Measurements from ENCODE around the gene DNAJB6. TPM values are rescaled to one million over a fixed set of nuclear protein-coding genes. Genes with fewer than 3 reads are reported as not detected.

Gene DNAJB6
- total RNA-seq, 2 donors from 2014 or later = 116 to 154 TPM

DNA sequence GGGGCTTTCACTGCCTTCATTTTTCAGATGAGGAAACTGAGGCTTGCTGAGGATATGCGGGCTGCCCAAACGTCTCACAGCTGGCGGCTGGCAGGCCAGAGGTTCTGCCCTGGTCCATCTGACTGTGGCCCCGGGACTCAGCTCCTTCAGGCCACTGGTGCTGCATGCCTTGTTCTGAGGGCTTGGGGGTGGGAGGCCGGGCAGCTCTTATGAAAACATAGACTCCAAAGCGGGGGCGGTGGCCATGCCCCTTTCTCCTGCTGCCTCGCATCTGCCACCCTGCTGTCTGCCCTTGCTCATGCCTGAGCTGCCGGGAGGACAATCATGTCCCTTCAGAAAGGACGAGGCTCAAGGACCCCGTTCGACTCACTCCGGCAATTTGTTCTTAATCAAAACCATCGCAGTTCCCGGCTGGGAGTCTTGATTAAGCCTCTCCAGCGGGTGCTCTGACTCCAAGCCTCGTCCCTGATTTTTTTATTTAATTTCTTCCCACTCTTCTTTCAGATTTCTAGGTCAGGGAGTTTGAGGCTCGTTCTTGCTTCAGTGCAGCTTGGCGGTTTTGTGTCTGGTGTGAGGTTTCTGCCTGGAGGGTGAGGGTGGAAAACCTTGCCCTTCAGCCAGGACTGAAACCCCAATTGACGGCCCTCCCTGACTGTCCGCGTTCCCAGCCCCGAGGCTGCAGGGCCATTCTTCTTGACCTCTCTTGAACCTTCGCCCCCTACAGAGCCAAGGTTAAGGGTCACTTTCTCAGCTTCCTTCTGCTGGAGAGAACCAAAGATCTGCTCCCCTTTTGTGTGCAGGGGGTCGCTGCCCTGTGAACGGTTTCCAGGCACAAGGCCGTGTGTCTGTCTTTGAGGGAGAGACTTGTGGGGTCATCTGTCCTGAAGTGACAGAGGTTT lies 120.8 kb downstream of the DNAJB6 start:
- no peaks in the 10 kb centered on the region for H3K9me3 ChIP-seq
- ATAC-seq (ENCODE audit: insufficient number of reproducible peaks, low FRiP score, low read depth) = no peak
- H3K4me1 ChIP-seq (ENCODE audit: control insufficient read depth in 1 of 2, low read depth in 2 of 2) = no peaks in the 10 kb centered on the region
- H3K27ac ChIP-seq = no peak overlapping the region
- H3K4me3 ChIP-seq = no peak overlapping the region
- H3K36me3 ChIP-seq = no peaks in the 10 kb centered on the region
- no peaks in the 10 kb centered on the region for H3K27me3 ChIP-seq (replicated peaks; ENCODE audit: insufficient read depth)
- no peak for DNase-seq (ENCODE audit: low spot score)
- TF ChIP-seq CTCF (IDR thresholded peaks at IDR 0.05) = no peak

- no peaks in the 10 kb centered on the region for H3K4me1 ChIP-seq (ENCODE audit: control insufficient read depth in 1 of 2, low read depth in 2 of 2)
- DNase-seq (ENCODE audit: low spot score) (no peak), ATAC-seq (ENCODE audit: insufficient number of reproducible peaks, low FRiP score, low read depth) (no peak)
- no peak for TF ChIP-seq CTCF (IDR thresholded peaks at IDR 0.05)
- H3K4me3 ChIP-seq = no peak overlapping the region
- no peak overlapping the region for H3K27ac ChIP-seq
- H3K9me3 ChIP-seq = no peaks in the 10 kb centered on the region
- no peaks in the 10 kb centered on the region for H3K27me3 ChIP-seq (replicated peaks; ENCODE audit: insufficient read depth)
- H3K36me3 ChIP-seq = no peaks in the 10 kb centered on the region
Observed at GRCh38 chr7:157458254-157458633, 121.4 kb downstream of the DNAJB6 start.

- Histone ChIP-seq H3K27me3 (replicated peaks; ENCODE audit: insufficient read depth) (no peaks in the 10 kb centered on the region), H3K4me3 (no peak overlapping the region), H3K36me3 (no peaks in the 10 kb centered on the region)
Observed at GRCh38 chr7:157459966-157460365, 123.2 kb downstream of the DNAJB6 start.

DNA sequence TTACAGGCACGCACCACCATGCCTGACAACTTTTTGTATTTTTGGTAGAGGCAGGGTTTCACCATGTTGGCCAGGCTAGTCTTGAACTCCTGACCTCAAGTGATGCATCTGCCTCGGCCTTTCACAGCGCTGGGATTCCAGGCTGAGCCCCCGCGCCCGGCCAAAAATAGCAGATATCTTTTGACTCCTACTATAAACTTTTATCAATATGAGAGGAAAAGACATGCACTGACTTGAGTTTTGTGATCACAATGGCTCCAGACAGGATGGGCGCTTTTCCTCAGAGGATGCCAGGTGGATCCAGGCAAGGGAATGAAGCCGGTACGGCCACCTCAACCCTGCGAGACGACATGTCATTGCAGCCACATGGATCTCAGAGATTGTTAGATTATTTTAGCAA lies 123.9 kb downstream of the DNAJB6 start:
- DNase-seq (ENCODE audit: low spot score) = no peak
- ATAC-seq (ENCODE audit: insufficient number of reproducible peaks, low FRiP score, low read depth) = no peak
- Histone ChIP-seq H3K4me3 (no peak overlapping the region), H3K27me3 (replicated peaks; ENCODE audit: insufficient read depth) (no peaks in the 10 kb centered on the region), H3K4me1 (ENCODE audit: control insufficient read depth in 1 of 2, low read depth in 2 of 2) (no peaks in the 10 kb centered on the region), H3K36me3 (no peaks in the 10 kb centered on the region), H3K27ac (no peak overlapping the region), H3K9me3 (no peaks in the 10 kb centered on the region)
- TF ChIP-seq CTCF (IDR thresholded peaks at IDR 0.05) = no peak

More at GRCh38 chr7:157459966-157460365, 123.2 kb downstream of the DNAJB6 start:
- Histone ChIP-seq H3K9me3 (no peaks in the 10 kb centered on the region), H3K27ac (no peak overlapping the region), H3K4me1 (ENCODE audit: control insufficient read depth in 1 of 2, low read depth in 2 of 2) (no peaks in the 10 kb centered on the region)
- ATAC-seq (ENCODE audit: insufficient number of reproducible peaks, low FRiP score, low read depth) (no peak), DNase-seq (ENCODE audit: low spot score) (no peak)
- TF ChIP-seq CTCF (IDR thresholded peaks at IDR 0.05) = no peak

GRCh38 chr7:157461573-157462418 lies 125.0 kb downstream of the DNAJB6 start:
- H3K4me1 ChIP-seq (ENCODE audit: control insufficient read depth in 1 of 2, low read depth in 2 of 2) = no peaks in the 10 kb centered on the region
- DNase-seq (ENCODE audit: low spot score) (no peak), ATAC-seq (ENCODE audit: insufficient number of reproducible peaks, low FRiP score, low read depth) (no peak)
- no peaks in the 10 kb centered on the region for H3K9me3 ChIP-seq
- H3K27ac ChIP-seq = no peak overlapping the region
- H3K4me3 ChIP-seq = no peak overlapping the region
- TF ChIP-seq CTCF (IDR thresholded peaks at IDR 0.05) = no peak
- H3K27me3 ChIP-seq (replicated peaks; ENCODE audit: insufficient read depth) = no peaks in the 10 kb centered on the region
- no peaks in the 10 kb centered on the region for H3K36me3 ChIP-seq

Data from thoracic aorta (tissue), 2 donors.